HT-29 (cell line): ENCODE data around the gene FZD4. TPM values are rescaled to one million over a fixed set of nuclear protein-coding genes. Genes with fewer than 3 reads are reported as not detected.
A peak's percentile ranks its signal among the peaks of the same experiment; 100 is the strongest.
"Not testable (repeated sequence)": the region's sequence is repeated elsewhere in the genome, so short reads cannot be mapped to it uniquely, and the experiment has no call there.

Experiments
- DNase-seq: peaks from one replicate; pipeline ENCODE4 v3.0.0-alpha.2; 2015; ENCODE audit warnings: low spot score
- total RNA-seq: library from RNA; depleted of rRNA; stranded (reverse); fragments of >200 nt; shearing (Covaris generic); gene quantifications from 2 replicates; pipeline ENCODE4 v1.2.3, GENCODE V29; 2014; rRNA removed

Gene FZD4
- 1.1 and 1.6 TPM in 2 replicates for total RNA-seq

GRCh38 chr11:86955361-86956120 is at the start of gene FZD4:
Gene FZD4 (minus strand): TSS chr11:86955395. CDS start chr11:86955085, 310 bp downstream.
- DNase-seq: peak; percentile 88

- not testable (repeated sequence) for DNase-seq
Observed at GRCh38 chr11:87004281-87004680, 49.1 kb upstream of the FZD4 start.

- DNase-seq: no peak
Observed at GRCh38 chr11:87002918-87003317, 47.7 kb upstream of the FZD4 start.

- peak; percentile 90 for DNase-seq
Observed at GRCh38 chr11:86999859-87000753, 44.9 kb upstream of the FZD4 start.

GRCh38 chr11:86999388-86999787 is 44.2 kb upstream of the FZD4 start:
- DNase-seq: no peak

GRCh38 chr11:86996953-86997570 is 41.9 kb upstream of the FZD4 start:
- DNase-seq: no peak

GRCh38 chr11:86993031-86993430 is 37.8 kb upstream of the FZD4 start:
- DNase-seq: no peak

- DNase-seq: not testable (repeated sequence)
Observed at GRCh38 chr11:86992340-86992739, 37.1 kb upstream of the FZD4 start.

- DNase-seq: no peak
Observed at GRCh38 chr11:86991341-86991740, 36.1 kb upstream of the FZD4 start.

- no peak for DNase-seq
Observed at GRCh38 chr11:86990515-86990914, 35.3 kb upstream of the FZD4 start.

- DNase-seq: no peak
Observed at GRCh38 chr11:86990031-86990430, 34.8 kb upstream of the FZD4 start.

GRCh38 chr11:86988351-86988881 is 33.2 kb upstream of the FZD4 start:
- DNase-seq: peak; percentile 41

- DNase-seq: peak; percentile 22
Observed at GRCh38 chr11:86987679-86988078, 32.5 kb upstream of the FZD4 start.

- DNase-seq: no peak
Observed at GRCh38 chr11:86984701-86985100, 29.5 kb upstream of the FZD4 start.

- no peak for DNase-seq
Observed at GRCh38 chr11:86983021-86983488, 27.9 kb upstream of the FZD4 start.

- no peak for DNase-seq
Observed at GRCh38 chr11:86981777-86982540, 26.8 kb upstream of the FZD4 start.

GRCh38 chr11:86980086-86980796 is 25.0 kb upstream of the FZD4 start:
- no peak for DNase-seq

GRCh38 chr11:86978756-86979608 is 23.8 kb upstream of the FZD4 start:
- peak; percentile 61 for DNase-seq

- no peak for DNase-seq
Observed at GRCh38 chr11:86978247-86978646, 23.1 kb upstream of the FZD4 start.
